ENCODE measurements around the gene STYXL2.

- TF ChIP-seq CTCF (IDR thresholded peaks at IDR 0.05): no peak
- no peak for TF ChIP-seq POLR2A (IDR thresholded peaks at IDR 0.05)
Observed at GRCh38 chr1:167119696-167120095, 25.8 kb downstream of the STYXL2 start.

Measured in esophagus squamous epithelium (tissue), 4 donors.